HG03103 (cell line): Measurements from ENCODE around the gene MGRN1.

Experiments
- ATAC-seq: cut with Tn5 transposase; IDR thresholded peaks from one replicate; pipeline ENCODE4 v1.9.1; 2021; ENCODE audit warnings: low read depth; ENCODE audit not compliant: unreplicated experiment

Gene MGRN1

GRCh38 chr16:4603624-4604170 lies 20.9 kb upstream of the MGRN1 start:
- no peak for ATAC-seq

DNA sequence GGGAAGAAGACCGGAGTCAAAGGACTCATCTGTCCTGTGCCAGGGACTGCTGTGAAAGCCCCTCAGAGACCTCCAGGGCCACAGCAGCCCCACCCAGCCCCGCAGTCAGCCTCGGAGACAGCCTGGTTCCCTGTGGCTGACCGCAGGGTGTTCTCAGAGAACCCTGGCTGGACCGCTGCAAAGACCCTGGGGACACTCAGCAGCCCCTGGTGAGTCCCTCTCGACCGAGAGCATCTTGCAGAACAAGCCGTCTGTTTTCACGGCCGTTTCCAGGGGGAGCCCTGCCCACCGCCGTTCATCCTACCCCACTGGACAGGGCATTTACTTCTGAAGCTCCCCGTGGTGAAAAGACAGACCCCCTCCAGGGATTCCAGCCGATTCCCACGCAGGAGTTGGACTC lies 20.2 kb upstream of the MGRN1 start:
- ATAC-seq, result no peak

DNA sequence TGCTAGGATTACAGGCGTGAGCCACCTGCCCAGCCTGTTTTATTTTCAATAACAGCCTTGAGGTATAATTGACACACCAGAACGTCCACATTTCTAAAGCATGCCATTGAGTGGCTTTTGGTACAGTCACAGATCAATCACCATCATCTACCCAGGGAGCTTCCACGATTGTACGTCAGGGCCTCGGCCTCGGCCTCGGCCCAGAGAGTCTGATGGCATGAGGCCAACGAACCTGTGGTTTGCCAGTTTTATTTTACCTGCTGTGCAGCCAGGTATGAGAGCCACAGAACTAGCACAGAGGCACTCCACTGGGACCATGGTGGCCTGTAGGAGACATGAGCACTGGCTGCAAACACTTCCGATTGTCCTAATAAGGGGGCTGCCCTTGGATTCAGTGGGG lies 18.3 kb upstream of the MGRN1 start:
- ATAC-seq, result no peak

GRCh38 chr16:4607841-4608703 lies 16.6 kb upstream of the MGRN1 start:
- ATAC-seq, result no peak

DNA sequence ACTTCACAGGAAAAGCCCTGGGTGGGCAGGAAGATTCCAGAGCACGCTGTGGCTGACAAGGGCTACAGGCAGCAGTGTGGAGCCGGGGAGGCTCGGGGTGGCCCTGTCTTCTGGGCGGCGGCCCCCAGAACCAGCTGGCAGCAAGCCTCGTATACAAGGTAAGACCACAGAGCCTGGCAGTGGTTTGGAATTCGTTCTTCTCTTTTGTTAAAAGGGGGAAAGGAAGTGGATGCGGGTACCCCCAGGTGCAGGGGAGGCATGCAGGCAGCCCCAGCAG lies 16.0 kb upstream of the MGRN1 start:
- ATAC-seq, result no peak

DNA sequence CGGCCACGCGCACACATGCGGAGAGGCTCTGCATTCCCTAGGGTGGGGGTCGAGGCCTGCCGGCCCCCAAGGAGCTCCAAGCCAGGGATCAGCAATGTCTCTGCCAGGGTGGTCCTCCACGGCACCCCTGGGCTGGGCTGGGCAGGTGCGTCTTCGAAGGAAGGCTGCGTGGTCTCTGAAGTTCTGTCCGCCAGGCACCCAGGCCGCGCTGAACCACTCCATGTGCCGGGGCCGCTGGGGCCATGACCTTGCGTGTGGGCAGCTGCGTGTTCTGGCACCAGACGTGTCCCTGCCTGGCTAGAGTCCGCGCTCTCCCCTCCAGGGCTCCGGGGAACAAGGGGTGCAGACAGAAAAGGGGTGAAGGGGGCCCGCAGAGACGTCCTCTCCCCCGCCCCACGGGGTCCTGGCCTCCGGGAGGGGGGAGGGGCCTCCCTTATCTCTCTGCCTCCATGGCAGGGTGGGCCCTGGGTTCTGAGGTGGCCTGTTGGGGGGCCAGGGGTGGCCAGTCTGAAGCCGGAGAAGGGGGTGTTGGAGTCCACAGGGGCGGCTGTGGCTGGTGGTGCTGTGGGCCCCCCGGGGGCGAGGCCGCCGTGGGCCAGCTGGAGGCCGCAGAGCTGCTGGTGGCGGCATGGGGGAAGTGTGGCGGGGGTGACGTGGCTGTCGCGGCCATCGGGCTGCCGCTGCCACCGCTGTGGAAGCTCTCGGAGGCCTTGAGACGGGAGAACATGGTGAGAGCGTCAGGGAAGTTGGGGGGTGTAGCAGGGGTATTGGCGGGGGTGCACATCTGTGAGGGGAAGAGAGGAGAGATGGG lies 15.2 kb upstream of the MGRN1 start:
- no peak for ATAC-seq

DNA sequence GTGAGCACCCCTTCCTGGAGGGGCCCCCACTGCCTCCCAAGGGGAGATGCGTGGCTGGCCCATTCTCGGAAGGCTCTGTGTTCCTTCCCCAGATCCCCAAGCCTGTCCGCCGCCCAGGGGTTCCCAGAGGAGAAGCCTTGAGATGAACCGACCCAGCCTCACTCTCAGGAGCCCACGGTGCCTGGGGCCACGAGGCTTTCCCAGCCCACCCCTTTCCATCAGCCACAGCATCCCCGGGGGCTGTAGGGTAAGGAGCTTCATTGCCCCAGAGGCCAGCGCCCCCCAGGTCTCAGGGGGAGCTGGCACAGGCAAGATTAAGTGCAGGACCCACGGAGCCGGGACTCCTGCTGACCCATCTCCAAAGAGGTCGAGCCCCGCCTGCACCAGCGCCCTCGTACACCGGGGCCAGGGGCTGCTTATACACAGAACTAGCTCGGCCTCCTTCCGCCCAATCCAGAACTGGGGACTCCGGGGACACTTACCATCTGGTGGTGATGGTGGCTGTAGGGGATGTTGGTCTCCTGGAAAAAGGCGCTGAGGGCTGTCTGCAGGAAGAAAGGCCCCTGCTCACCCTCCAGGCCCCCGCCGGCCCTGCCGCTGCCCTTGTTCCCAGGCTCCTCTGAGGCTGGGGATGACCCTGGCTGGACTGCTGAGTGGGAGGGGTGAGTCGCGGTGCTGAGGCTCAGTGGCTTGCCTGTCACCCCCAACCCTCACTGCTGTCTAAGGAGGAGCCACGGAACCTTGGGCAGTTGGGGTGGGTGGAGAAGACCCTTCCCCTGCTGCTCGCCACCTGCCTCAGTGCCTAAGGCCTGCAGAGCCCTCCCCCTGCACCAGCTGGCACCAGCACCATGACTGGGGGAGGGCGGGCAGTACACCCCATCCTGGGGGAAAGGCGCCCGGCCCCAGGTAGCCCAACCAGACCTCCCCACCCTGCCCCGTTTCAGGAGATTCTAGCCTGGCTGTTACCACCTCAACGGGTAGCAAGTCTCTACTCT lies 14.3 kb upstream of the MGRN1 start:
- no peak for ATAC-seq

DNA sequence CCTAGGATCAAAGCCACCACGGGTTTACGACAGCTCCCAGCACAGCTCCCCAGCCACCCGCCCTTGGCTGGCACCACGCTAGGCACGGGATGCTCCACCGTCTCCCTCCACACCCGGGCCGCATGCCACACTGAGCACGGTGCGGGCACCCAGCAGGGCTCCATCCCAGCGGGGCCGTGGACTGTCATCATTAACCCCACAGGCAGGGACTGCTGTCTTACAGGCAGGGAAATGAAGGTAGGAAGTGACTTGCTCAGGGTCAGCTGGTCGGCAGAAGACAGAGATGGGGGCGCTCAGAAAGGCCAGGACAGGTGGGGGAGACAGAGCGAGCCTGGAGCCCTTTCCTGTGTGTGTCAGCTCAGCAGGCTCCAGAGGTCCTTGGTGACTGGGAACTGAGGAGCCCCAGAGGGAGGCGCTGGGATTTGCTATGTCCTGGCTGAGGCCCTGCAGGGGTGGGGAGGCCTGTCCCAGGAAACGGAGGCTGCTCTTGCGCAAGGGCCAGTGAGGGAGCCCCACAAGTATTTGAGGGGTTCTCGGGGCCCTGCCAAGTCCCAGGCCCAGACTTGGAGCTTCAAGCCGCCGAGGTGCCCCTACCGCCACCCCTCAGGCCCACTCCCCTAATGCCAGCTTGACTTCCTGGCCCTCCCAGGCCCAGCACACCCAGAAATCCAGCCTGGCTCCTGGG lies 13.1 kb upstream of the MGRN1 start:
- no peak for ATAC-seq

DNA sequence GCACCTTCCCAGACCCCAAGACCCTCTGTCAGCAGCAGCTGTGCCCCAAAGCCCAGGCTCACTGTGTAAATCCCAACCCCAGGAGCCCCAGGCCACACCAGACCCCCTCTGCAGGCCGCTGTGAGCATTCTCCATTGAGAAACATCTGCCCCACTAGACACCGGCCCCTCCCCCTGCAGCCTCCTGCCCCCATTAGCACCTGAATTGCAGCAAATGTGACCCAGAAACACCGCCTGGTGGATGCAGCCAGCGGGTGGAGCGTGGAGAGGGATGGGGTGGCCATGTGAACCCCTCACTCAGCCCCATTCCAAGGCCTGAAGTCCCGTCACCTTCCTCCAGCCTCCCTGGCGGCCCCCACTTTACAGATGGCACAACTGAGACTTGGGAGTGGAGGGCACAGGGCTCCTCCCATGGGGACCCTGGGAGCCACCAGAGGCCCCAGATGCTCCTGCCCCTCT lies 12.1 kb upstream of the MGRN1 start:
- ATAC-seq, result no peak

DNA sequence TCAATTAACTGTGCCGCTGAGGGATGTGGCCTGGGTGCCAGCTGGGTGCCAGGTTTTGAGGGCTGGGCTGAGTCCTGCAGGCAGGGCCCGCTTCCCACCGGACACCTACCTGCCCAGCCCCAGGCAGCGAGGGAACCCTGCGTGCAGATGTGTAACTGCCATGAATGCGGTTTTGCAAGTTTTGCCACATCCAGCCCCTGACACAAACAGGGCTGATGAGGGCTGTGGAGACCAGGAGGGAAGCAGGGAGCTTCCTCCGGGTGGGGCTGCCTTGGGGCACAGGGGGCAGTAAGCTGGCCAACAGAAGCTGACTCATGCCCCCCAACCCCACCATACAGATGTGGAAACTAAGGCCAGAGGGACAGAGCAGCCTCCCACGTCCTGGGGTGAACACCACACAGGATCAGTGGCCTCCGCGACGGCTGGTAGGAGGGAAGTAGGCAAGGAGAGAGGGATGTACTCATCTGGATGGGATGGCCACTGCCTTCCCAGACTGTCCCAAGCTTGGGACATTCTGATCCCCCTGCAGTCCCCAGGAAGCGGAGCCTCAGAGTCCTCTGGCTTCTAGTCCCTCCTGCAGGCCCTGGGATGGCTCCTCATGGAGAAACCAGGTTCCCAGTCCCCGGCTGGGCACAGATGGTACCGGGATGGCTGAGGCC lies 11.5 kb upstream of the MGRN1 start:
- ATAC-seq, result no peak

GRCh38 chr16:4613636-4614570 lies 10.7 kb upstream of the MGRN1 start:
- no peak for ATAC-seq

DNA sequence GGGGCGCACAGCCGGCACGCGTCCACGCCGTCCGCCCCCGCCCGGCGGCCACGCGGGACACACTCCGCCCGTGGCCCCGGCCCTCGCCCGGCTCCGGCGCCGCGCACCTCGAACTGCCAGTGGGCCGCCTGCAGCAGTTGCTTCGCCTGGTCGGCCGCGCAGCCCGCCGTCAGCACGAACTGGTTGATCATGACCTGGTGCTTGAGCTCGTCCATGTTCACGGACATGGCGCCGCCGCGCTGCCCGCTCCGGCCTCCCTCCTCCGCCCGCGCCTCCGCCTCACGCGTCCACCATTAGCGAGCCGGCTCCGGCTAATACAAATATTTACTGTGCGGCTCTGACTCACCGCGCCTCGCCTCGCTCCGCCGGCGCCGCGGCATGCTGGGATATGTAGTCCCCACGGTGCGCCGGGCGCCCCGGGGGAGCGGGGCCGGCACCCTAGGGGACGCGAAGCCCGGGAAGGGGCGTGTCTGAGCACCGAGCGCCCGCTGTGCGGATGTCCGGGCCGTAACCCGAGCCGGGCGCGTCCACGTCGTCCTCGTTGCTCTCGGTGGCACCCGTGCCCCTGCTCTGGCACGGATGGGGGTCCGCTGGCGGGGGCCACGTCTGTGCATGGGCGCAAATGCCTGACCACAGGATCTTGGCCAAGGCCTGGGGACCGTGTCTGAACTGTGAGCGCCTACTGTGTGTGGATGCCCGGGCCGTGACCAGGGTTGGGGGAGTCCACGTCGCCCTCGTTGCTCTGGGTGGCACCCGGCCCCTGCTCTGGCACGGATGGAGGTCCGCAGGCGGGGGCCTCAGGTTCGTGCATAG lies 9.8 kb upstream of the MGRN1 start, which contains the start of gene UBALD1:
Gene UBALD1 (minus strand): TSS at position 318 of the 813 bp plus-strand sequence. CDS start 91 bp downstream, at position 227.
- ATAC-seq, result peak; percentile 42

DNA sequence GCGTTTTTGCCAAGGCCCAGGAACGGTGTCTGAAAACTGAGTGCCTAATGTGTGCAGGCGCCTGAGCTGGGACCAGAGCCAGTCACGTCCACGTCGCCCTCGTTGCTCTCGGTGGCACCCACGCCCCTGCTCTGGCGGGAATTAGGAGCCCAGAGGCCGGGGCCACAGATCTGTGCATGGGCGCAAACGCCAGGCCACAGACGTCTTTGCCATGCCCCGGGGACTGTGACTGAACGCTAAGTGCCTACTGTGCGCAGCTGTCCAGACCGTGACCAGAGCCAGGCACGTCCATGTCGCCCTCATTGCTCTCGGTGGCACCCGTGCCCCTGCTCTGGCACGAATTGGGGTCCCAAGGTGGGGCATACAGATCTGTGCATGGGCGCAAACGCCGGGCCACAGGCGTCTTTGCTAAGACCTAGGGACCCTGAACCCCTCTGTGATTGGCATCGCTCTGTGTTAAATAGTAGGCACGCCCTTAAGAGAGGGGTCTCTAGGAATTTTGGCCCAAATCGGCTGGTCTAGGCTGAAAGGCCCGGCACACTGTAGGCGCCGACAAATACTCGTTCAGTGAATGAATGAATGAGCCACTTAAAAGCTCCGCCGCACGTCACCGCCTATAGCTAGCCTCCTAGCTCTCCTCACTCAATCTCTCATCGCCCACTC lies 9.1 kb upstream of the MGRN1 start:
- no peak for ATAC-seq

GRCh38 chr16:4616047-4616811 lies 8.4 kb upstream of the MGRN1 start:
- peak; percentile 66 for ATAC-seq

DNA sequence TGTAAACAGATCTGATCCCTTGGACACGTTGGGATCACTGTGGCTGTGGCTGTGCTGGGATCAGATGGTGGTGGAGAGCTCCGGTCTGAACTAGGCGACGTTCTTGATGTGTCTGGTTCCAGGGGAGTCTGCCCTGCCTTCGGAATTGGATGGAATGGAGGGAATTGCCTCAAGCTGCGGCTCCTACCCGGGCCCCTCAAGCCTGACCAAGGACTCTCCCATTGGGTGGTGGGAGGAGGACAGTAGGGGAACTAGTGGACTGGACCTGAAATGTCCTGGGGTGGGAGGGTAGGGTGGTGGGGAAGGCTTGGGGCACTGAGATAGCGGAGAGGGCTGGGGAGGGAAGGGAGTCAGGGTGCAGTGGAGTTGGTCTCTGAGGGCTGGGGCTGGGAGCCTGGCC lies 6.7 kb upstream of the MGRN1 start:
- ATAC-seq, result no peak
